Natural killer cell treated with Interleukin-12 subunit alpha and Interleukin-12 subunit beta and Interleukin-15 and Interleukin-18, amount 100 ng/mL, for 72 hours (primary cell): ENCODE data around the gene FAM171A2. TPM values are rescaled to one million over a fixed set of nuclear protein-coding genes. Genes with fewer than 3 reads are reported as not detected.
A peak's percentile ranks its signal among the peaks of the same experiment; 100 is the strongest.

ENCODE experiments used
- ATAC-seq, 2 donors: fragments of 150-1000 bp; cut with Tn5 transposase in 1 of 2; sonication (Bioruptor Pico), chemical (Tn5 transposase) in 1 of 2; 2 replicates each; pipeline ENCODE4 v1.10.0; 2021
- DNase-seq: peaks from one replicate; pipeline ENCODE4 v3.0.0; 2022; ENCODE audit warnings: low spot score
- H3K27ac Mint-ChIP-seq, 2 donors: 1 replicate in 1 of 2; 2 replicates in 1 of 2; pipeline ENCODE4 v1.8.0; 2022; ENCODE audit warnings: mixed read lengths in 2 of 2, mild to moderate bottlenecking in 1 of 2, moderate library complexity in 1 of 2
- H3K27me3 Mint-ChIP-seq, 2 donors: 1 replicate in 1 of 2; 2 replicates in 1 of 2; pipeline ENCODE4 v1.8.0; 2022; ENCODE audit warnings: mixed read lengths in 2 of 2
- H3K36me3 Mint-ChIP-seq: one replicate; pipeline ENCODE4 v1.8.0; 2022; ENCODE audit warnings: mixed read lengths
- H3K4me1 Mint-ChIP-seq, 2 donors: 1 replicate in 1 of 2; 2 replicates in 1 of 2; pipeline ENCODE4 v1.8.0; 2022; ENCODE audit warnings: low read depth in 2 of 2, mixed read lengths in 2 of 2, mild to moderate bottlenecking in 1 of 2
- H3K4me3 Mint-ChIP-seq: one replicate; pipeline ENCODE4 v1.8.0; 2022; ENCODE audit warnings: mixed read lengths
- H3K9me3 Mint-ChIP-seq: 2 replicates; pipeline ENCODE4 v1.8.0; 2022; ENCODE audit warnings: mixed read lengths
- total RNA-seq, 2 donors: library from RNA; stranded (reverse); gene quantifications; one replicate each; pipeline ENCODE4 v1.2.3, GENCODE V29; 2022

FAM171A2 gene
- total RNA-seq, 2 donors from 2014 or later = 0.25 TPM; not detected in 1

DNA sequence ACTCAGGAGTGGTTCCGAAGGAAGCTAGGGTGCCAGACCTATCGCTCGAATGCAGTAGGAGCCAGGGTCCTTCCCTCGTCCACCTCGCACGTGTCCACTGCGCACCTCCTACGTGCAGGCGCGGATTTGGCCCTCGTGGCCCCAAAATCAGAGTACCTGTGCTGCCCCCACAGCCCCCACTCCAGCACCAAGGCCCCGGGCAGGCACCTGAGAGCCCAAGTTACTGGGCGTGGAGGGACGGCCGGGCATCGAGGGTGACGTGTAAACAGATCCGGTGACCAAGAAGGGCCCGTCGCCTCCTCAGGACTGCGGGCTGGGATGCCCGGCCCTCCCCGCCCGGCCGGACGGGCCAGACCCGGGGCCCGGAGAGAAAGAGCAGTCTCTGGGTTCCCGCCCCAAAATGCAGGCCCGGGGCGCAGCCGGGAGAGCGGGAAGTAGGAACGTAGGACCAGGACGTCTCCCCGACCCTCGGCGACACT lies 39.5 kb downstream of the FAM171A2 start:
- peak overlapping the region in 1 of 2 donors; percentile 62 for H3K27ac Mint-ChIP-seq
- peak; percentile 60 for DNase-seq
- H3K4me3 Mint-ChIP-seq = peak overlapping the region; percentile 81
- peaks cover 4% of the 10 kb centered on the region for H3K36me3 Mint-ChIP-seq
- H3K9me3 Mint-ChIP-seq = no peaks in the 10 kb centered on the region
- no peaks in the 10 kb centered on the region for H3K27me3 Mint-ChIP-seq
- ATAC-seq = no peak
- peaks cover 6 to 18% of the 10 kb centered on the region in 2 donors for H3K4me1 Mint-ChIP-seq

DNA sequence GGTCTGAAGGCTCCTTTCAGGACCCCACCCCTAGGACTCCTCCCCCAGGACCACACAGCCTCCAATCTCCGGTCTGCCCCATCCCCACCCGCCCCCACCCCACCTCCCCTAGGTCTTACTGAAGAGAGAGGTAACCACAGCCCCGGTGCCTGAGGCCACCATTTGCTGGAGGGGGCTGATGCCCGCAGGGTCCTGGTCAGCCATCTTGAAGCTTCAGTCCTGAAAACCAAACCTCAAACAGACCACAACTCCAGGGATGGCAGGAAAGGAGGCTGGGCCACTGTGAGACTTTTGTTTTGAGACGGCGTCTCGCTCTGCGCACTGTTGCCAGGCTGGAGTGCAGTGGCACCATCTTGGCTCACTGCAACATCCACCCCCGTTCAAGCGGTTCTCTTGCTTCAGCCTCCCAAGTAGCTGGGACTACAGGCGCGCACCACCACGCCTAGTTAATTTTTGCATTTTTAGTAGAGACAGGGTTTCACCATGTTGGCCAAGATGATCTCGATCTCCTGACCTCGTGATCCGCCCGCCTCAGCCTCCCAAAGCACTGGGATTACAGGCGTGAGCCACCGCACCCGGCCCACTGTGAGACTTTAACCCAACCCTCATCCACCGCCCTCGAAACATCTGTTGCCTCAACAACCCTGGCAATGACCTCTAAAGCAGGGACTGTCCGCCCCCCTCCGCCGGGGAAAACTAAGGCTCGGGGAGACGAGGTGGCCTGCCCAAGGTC lies 40.1 kb downstream of the FAM171A2 start:
- peak overlapping the region in 1 of 2 donors; percentile 62 for H3K27ac Mint-ChIP-seq
- DNase-seq (peak; percentile 53), ATAC-seq (no peak)
- peaks cover 4% of the 10 kb centered on the region for H3K36me3 Mint-ChIP-seq
- H3K9me3 Mint-ChIP-seq = no peaks in the 10 kb centered on the region
- peak overlapping the region; percentile 81 for H3K4me3 Mint-ChIP-seq
- no peaks in the 10 kb centered on the region for H3K27me3 Mint-ChIP-seq
- peaks cover 6 to 18% of the 10 kb centered on the region in 2 donors for H3K4me1 Mint-ChIP-seq

DNA sequence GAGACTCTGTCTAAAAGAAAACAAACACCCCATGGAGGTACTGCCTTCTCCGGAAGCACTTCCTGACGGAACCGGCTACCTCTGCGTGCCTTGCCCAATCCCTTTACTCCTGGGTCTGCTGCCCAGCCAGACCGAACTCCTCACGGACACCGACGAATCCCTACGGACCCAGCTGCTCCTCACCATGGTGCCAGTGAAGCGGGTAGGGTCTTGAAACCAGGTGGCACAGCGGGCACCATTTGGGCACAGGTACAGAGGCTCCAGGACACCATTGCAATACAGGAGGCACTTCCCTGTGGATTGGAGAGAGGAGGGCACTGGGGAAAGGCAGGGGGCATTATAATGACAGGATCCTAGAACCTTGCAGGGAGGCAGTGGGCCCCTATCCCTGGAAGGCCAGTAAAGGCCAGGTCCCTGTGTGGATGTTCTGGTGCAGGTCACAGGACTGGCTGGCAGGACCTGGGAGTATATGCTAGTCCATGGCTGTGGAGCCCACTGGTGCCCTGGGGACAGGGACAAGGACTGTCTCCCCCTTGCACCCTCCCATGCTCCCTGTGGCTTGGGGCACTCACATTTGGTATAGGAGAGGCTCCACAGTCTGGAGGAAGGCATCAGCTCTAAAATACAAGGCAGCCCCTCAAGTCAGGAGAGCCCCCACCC lies 41.3 kb downstream of the FAM171A2 start:
- Mint-ChIP-seq H3K27me3 (peaks cover 3 to 5% of the 10 kb centered on the region in 2 donors), H3K27ac (no peak overlapping the region), H3K4me1 (peaks cover 9 to 20% of the 10 kb centered on the region in 2 donors), H3K36me3 (peaks cover 4% of the 10 kb centered on the region), H3K9me3 (no peaks in the 10 kb centered on the region), H3K4me3 (no peak overlapping the region)
- ATAC-seq (no peak), DNase-seq (peak; percentile 47)

- Mint-ChIP-seq H3K9me3 (no peaks in the 10 kb centered on the region), H3K27me3 (peaks cover 6 to 10% of the 10 kb centered on the region in 2 donors), H3K36me3 (peaks cover 4% of the 10 kb centered on the region), H3K4me1 (peaks cover 11 to 18% of the 10 kb centered on the region in 2 donors), H3K4me3 (peak overlapping the region; percentile 8), H3K27ac (no peak overlapping the region)
- DNase-seq (peak; percentile 59), ATAC-seq (no peak)
These were observed 42.2 kb downstream of the FAM171A2 start for GRCh38 chr17:44321246-44322120.

DNA sequence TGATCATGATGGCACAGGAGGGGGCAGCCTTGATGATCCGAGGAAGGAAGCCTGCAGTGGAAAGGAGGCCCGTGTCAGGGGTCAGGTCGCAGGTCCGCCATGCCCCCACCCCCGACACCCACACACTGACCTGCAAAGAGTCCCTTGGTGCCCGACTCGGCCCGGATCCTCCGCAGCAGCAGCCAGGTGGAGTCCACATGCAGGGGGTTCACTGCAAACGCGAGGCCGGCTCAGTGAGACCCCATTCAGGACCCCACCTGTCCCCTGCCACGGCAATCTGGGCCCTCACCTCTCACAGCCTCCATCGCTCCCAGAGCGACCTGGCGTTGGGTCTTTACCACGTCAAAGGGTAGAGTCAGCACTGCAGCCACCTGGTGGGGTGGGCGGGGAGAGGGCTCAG lies 43.6 kb downstream of the FAM171A2 start:
- Mint-ChIP-seq H3K27ac (no peak overlapping the region), H3K27me3 (peaks cover 16 to 22% of the 10 kb centered on the region in 2 donors), H3K4me3 (no peak overlapping the region), H3K36me3 (peaks cover 4% of the 10 kb centered on the region), H3K9me3 (no peaks in the 10 kb centered on the region), H3K4me1 (peaks cover 21 to 22% of the 10 kb centered on the region in 2 donors)
- DNase-seq (peak; percentile 51), ATAC-seq (no peak)

DNA sequence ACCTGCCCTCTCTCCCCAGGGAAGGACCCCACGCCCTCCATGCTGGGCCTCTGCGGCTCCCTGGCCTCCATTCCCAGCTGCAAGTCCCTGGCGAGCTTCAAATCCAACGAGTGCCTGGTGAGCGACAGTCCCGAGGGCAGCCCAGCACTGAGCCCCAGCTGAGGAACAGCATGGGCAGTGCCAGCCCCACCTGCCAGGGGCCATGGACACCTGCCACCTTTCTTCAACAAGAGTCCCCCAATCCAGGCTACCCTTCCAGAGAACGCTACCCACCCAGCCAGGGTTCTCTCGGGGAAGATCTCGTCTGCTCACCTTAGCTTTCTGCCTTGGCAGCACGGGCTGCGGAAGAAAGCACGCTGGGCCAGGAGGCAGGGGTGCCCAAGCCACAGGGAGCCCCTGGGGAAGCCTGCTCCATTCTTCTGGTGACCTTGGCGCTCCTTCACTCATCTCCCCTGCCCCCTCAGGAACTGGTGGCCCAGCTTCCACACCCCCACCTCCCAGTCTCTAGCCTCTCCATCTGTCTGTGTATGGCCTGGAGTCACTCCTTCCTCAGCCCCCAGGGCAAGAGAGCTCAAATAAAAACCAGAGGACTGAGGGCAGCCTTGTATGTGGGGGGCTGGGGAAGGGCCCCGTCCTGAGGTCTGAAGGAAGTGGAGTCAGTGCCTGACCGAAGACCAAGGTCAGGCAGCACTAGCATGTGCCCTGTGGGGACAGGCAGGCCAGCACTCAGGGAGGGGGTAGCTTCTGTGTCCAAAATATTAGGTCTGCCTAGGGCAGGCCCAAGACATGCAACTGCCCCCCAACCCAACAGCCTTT lies 45.4 kb downstream of the FAM171A2 start:
- Mint-ChIP-seq H3K9me3 (no peaks in the 10 kb centered on the region), H3K36me3 (peaks cover 4% of the 10 kb centered on the region), H3K27me3 (peaks cover 24 to 31% of the 10 kb centered on the region in 2 donors), H3K27ac (no peak overlapping the region), H3K4me3 (no peak overlapping the region), H3K4me1 (peaks cover 15 to 16% of the 10 kb centered on the region in 2 donors)
- DNase-seq (peak; percentile 56), ATAC-seq (no peak)

DNA sequence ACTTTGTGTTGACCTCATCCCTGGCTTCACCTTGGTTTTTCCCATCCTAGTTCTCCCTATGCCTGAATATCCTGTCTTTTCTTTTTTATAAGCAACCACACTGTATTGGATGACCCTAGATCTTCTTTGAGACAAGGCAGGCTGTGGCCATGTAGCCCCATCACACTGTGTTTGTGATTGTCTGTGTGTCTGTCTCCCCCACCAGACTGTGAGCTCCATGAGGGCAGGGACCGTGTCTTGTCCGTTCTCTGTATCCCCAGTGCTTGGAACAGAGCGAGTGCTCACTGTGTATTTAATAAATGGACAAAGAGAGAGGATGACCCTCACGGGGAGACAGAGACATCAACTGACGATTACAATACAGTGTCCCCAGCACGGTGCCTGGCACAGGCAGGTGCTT lies 46.1 kb downstream of the FAM171A2 start:
- Mint-ChIP-seq H3K36me3 (peaks cover 4% of the 10 kb centered on the region), H3K4me3 (no peak overlapping the region), H3K9me3 (no peaks in the 10 kb centered on the region), H3K4me1 (peaks cover 15 to 16% of the 10 kb centered on the region in 2 donors), H3K27me3 (peaks cover 24 to 31% of the 10 kb centered on the region in 2 donors), H3K27ac (no peak overlapping the region)
- DNase-seq = peak; percentile 8
- no peak for ATAC-seq

- Mint-ChIP-seq H3K4me1 (peaks cover 15 to 16% of the 10 kb centered on the region in 2 donors), H3K27me3 (peaks cover 27 to 31% of the 10 kb centered on the region in 2 donors), H3K27ac (no peak overlapping the region), H3K36me3 (peaks cover 4% of the 10 kb centered on the region), H3K4me3 (peak overlapping the region; percentile 82), H3K9me3 (no peaks in the 10 kb centered on the region)
- DNase-seq = peak; percentile 59
- no peak for ATAC-seq
These were observed 47.6 kb downstream of the FAM171A2 start for GRCh38 chr17:44315760-44316731.

DNA sequence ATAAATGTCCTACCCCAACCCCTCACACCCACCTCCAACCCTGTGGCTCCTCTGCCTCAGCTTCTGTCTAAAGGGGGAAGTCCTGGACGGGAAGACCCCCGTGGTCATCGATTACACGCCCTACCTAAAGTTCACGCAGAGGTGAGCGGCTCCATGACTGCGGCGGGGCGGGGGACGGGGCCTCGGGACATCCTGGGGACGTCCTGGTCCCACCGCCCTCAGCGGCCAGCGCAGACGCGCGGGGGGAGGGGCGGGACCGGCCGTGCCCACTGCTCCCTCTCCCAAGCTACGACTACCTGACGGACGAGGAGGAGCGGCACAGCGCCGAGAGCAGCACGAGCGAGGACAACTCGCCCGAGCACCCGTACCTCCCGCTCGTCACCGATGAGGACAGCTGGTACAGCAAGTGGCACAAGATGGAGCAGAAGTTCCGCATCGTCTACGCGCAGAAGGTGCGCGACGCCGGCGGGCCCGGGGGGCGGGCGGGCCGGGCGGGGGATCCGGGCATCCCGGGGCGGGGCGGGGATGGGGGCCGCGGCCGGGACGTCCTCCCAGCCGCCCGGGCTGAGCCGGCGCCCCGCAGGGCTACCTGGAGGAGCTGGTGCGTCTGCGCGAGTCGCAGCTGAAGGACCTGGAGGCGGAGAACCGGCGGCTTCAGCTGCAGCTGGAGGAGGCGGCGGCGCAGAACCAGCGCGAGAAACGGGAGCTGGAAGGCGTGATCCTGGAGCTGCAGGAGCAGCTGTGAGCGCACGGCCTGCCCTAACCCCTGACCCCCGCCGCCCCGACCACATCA lies 48.6 kb downstream of the FAM171A2 start:
- Mint-ChIP-seq H3K4me1 (peaks cover 15 to 17% of the 10 kb centered on the region in 2 donors), H3K4me3 (peak overlapping the region; percentile 82), H3K27me3 (peaks cover 27 to 31% of the 10 kb centered on the region in 2 donors), H3K27ac (no peak overlapping the region), H3K9me3 (no peaks in the 10 kb centered on the region), H3K36me3 (peaks cover 4% of the 10 kb centered on the region)
- DNase-seq (peak; percentile 58), ATAC-seq (peak; percentile 25 to 45)

DNA sequence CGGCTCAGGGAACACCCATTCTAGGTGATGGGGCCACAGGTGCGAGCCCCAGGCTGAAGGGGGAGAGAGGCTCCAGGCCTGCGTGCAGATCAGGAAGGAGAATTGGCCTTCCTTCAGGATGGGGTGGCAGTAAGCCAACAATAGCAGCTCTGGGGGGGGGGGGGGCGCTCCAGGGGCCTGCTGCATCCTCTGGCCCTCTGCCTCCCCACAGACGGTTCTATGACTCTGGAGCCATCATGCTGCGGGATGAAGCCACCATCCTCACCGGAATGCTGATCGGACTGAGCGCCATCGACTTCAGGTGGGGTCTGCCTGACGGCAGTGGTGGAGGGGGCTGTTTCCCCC lies 49.2 kb downstream of the FAM171A2 start:
- no peaks in the 10 kb centered on the region for H3K9me3 Mint-ChIP-seq
- H3K4me3 Mint-ChIP-seq = no peak overlapping the region
- DNase-seq = no peak
- H3K36me3 Mint-ChIP-seq = peaks cover 3% of the 10 kb centered on the region
- ATAC-seq = no peak
- H3K27me3 Mint-ChIP-seq = peaks cover 30 to 31% of the 10 kb centered on the region in 2 donors
- peaks cover 21% of the 10 kb centered on the region in 2 donors for H3K4me1 Mint-ChIP-seq
- H3K27ac Mint-ChIP-seq = no peak overlapping the region

DNA sequence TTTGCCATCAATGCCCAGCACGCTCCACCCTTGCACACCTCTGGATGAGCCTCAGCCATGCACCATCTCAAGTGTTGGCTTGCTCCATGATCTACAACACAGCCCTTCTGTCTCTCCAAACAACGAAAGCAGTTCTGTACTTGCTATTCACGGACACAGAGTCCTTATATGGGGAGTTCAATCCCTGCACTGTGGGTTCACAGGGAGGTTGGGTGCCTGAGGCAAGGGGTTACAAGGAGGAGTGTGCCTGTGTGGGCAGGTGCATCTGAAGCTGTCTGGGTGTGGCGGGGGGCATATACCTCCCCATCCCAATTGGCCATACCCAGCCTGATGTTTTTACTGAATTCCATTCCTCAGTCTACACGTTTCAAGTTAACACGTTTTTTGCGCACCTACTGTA lies 49.6 kb downstream of the FAM171A2 start:
- Mint-ChIP-seq H3K27ac (no peak overlapping the region), H3K9me3 (no peaks in the 10 kb centered on the region), H3K4me1 (peaks cover 21 to 22% of the 10 kb centered on the region in 2 donors), H3K4me3 (no peak overlapping the region), H3K36me3 (no peaks in the 10 kb centered on the region), H3K27me3 (peaks cover 30 to 31% of the 10 kb centered on the region in 2 donors)
- ATAC-seq (no peak), DNase-seq (no peak)
